ENCODE results near the gene GP1BB. TPM values are rescaled to one million over a fixed set of nuclear protein-coding genes. Genes with fewer than 3 reads are reported as not detected.
"Not testable (repeated sequence)": the region's sequence is repeated elsewhere in the genome, so short reads cannot be mapped to it uniquely, and the experiment has no call there.

GP1BB gene
- polyA plus RNA-seq, 12 donors = 5.0 to 21.7 (median 11.9) TPM; not detected in 1

GRCh38 chr22:19723983-19724827, 866 bp downstream of the GP1BB start:
- DNase-seq = no peak

GRCh38 chr22:19724927-19725661, 1.8 kb downstream of the GP1BB start:
- no peak for DNase-seq

GRCh38 chr22:19726064-19726788, 2.9 kb downstream of the GP1BB start:
- DNase-seq = not testable (repeated sequence)

- no peak for DNase-seq
Measured at GRCh38 chr22:19727310-19728150, 4.2 kb downstream of the GP1BB start.

- no peak for DNase-seq
Measured at GRCh38 chr22:19728271-19728670, 4.9 kb downstream of the GP1BB start.

GRCh38 chr22:19728836-19729235, 5.5 kb downstream of the GP1BB start:
- no peak for DNase-seq

- no peak for DNase-seq
Measured at GRCh38 chr22:19729507-19729906, 6.2 kb downstream of the GP1BB start.

- no peak for DNase-seq
Measured at GRCh38 chr22:19730198-19730597, 6.9 kb downstream of the GP1BB start.

DNA sequence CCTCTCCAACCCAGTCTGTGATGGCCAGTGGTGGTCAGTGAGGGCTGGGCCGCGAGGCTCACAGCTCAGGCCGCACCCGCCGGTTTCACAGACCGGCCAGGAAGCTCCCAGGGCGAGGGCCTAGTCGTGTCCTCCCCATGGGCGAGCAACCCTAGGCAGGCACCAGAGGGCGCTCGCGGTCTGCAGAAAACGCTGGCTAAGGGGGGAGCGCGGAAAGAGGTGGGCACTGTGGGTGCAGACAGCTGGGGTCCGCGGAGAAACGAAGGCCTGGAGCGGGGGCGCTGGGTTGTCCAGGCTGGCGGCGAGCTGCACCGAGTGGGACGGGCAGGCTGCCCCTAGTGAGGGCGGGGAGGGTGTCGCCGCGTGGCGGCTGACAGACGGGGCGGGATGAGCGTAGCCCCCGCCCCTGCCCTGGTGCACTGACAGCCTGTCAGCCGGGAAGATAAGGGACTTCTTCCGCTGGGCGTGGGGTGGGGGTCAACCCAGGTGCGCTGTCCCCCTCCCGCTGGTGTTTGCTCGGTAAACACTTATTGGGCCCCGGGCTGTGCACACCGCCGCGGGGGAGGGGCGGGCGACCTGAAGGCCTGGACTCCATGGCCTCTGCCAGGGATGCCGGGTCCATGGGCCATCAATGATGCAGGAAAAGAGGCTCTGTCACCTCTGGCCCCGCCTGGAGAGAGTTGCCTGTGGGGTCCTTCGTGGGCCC, 7.5 kb downstream of the GP1BB start:
- peak; percentile 89 for DNase-seq

DNA sequence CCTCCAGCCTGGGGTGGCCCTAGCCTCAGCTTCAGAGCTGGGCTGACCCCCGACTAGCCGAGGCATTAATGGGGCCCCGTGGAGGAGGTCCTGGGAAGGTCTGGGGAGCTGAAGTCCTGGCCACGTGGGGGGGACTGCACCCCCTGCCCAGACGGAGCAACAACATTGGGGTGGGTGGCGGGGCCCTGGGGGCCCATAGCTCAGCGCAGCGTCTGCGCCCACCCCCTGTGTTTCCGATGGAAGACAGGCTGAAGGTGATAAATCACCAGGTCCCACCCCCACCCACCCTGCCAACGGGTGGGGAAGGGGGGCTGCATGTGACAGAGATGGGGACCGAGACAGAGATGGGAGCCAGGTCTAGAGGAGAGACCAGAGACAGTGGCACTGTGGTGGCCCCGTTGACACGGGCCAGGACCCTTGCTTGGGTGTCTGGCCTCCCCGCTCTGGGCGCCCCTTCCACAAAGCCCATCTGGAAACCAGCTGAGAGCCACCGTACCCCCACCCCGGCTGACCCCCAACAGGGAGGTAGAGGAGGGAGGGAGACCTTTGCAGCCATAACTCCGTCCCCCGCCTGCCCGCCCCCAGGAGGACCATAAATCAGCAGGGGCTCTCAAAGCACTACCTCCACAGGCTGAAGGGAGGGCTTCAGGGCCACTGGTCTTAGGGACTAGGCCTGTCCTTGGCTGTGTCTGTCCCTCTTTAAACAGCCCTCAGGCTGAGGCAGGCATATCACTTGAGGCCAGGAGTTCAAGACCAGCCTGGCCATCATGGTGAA, 8.2 kb downstream of the GP1BB start:
- no peak for DNase-seq

DNA sequence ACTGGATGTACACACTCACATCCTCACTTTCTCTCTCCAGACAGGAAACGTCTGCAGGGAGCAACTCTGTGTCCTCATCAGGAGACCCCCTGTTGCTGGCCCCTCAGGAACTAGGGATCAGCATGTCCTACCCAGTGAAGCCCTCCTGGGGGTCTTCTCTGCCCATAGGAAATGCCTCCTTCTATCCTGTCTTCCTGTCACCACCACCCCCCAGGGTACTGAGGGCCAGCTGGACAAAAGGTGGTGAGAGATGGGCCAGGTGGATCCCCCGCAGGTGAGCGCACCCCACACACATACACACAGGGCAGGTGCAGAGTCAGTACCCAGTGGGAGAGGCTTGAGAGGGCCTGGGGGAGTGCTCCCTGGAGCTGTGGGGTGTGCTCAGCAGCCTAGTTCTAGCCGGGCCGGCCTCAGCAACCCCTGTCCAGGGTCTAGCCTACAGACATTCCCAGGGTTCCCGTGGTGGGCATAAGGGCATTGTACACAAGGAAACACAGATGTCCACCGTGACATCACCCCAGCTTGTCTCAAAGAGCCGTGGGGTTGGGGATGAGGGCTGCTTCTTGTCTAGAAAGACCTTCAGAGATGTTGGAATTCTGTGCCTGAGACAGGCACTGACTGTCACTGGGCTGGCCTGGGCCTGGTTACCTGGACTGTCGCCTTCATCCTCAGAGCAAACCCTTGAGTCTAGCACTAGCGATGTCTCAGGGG, 9.2 kb downstream of the GP1BB start:
- no peak for DNase-seq

GRCh38 chr22:19733755-19734154, 10.4 kb downstream of the GP1BB start:
- DNase-seq = no peak

DNA sequence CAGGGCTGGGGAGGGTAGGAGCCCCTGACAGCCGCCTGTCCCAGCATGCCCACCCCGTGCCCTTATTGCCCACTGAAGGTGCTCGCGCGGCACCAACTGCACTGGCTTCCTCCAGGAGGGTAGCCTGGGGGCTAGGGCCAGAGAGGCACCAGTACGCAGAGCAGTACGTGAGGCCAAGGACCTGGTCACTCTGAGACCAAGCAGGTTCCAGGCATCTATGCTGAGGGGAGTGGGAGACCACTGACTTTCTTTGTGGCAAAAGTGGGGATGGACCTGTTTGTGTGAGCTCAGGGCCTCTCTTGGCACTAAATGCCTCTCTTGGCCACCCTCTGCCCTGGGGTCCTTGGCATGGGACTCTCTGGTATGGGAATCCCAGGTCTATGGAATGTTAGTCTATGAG, 10.8 kb downstream of the GP1BB start:
- no peak for DNase-seq

GRCh38 chr22:19734837-19735382, 11.6 kb downstream of the GP1BB start:
- DNase-seq = no peak

GRCh38 chr22:19735665-19736510, 12.5 kb downstream of the GP1BB start:
- no peak for DNase-seq

DNA sequence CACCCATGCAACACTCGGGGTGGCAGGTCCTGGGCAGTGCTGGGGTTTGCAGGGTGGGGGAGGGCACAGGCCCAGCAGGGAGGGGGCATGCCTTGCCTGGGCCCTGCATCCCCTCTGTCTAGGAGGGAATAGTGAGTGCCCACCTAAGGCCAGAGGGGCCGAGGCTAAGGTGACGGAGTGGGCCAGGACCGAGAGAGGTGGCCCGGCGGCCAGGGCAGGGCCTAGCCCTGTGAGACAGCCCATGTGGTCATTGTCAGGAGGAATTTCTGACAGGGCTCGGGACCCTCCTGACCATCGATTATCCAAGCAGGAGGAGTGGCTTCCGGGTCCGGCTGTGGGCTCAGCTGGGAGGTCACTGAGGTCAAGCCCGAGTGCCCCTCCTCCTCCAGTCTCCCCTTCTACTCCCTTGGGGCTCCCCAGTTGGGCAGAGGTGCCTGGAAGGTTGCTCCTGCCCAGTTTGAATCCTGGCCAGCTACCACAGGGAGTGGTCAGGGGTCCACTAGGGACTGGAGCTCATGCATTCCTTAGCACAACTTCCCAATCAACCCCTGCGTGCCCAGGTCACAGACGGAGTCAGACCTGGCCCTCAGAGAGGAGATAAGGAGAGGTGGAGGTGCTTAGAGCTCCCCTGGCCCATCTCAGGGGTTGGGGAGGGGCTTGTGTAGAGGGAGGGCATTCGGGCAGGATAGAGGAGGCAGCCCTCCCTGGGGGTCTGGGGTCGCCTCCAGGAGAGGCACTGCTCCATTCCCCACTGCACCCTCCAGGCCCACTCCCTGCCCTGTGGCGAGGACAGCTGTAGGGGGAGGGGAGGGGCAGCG, 14.7 kb downstream of the GP1BB start:
- no peak for DNase-seq
